ENCODE results near the gene APOBEC3A. TPM values are rescaled to one million over a fixed set of nuclear protein-coding genes. Genes with fewer than 3 reads are reported as not detected.
"Not testable (repeated sequence)": the region's sequence is repeated elsewhere in the genome, so short reads cannot be mapped to it uniquely, and the experiment has no call there.

APOBEC3A gene
- total and polyA plus RNA-seq, 7 experiments from 2014 or later = 0.13 to 79.1 (median 15.7) TPM; not detected in 4

DNA sequence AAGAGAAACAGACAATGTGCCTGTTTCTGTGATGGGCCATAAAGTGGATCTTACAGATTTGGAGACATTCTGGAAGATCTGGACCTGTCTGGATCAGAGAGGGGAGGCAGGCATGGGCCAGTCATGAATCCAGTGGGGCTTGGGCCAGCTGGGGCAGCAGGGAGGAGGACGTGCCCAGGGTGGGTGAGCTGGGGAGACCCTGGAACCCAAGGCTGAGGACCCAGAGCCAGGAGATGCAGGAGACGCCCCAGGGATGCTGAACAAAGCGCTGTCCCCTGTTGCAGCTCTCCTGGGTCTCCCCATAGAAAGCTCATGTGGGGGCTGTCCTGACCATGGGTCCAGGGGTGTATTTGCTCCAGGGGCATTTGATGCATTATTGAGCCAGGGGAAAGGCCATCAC, 1.5 kb upstream of the APOBEC3A start:
- H3K9me3 ChIP-seq (ENCODE audit: control insufficient read depth in 2 of 3, low read length in 3 of 3) = no peaks in the 10 kb centered on the region
- CTCF ChIA-PET = no interaction called here
- H3K4me1 ChIP-seq (ENCODE audit: control insufficient read depth in 2 of 2, insufficient read depth in 2 of 2, low read length in 2 of 2) = no peaks in the 10 kb centered on the region
- Mint-ChIP-seq H3K27ac (peak overlapping the region in 2 of 9 donors; percentile 51 to 96), H3K9me3 (peaks cover 0 to 2% (median 0%) of the 10 kb centered on the region in 11 donors), H3K27me3 (no peaks in the 10 kb centered on the region), H3K4me1 (peaks cover 0 to 57% (median 0%) of the 10 kb centered on the region in 7 donors), H3K36me3 (no peaks in the 10 kb centered on the region), H3K4me3 (no peak overlapping the region)
- H3K27ac ChIP-seq (ENCODE audit: low read depth, low read length) = no peak overlapping the region
- H3K27me3 ChIP-seq (ENCODE audit: control insufficient read depth in 2 of 2, insufficient read depth in 2 of 2, low read length in 2 of 2) = no peaks in the 10 kb centered on the region
- intact Hi-C loops (cut with micrococcal nuclease) = loop anchor here in 1 of 2 donors (2.0 kb wide), 1 partner anchor 85 kb away; no protein-coding TSS in a partner anchor
- no peak overlapping the region for H3K4me3 ChIP-seq (ENCODE audit: low read length)
- ATAC-seq (no peak), DNase-seq (no peak)
- H3K36me3 ChIP-seq (ENCODE audit: control insufficient read depth in 2 of 3, insufficient read depth in 3 of 3, low read length in 3 of 3) = no peaks in the 10 kb centered on the region
- POLR2A ChIA-PET = no interaction called here

DNA sequence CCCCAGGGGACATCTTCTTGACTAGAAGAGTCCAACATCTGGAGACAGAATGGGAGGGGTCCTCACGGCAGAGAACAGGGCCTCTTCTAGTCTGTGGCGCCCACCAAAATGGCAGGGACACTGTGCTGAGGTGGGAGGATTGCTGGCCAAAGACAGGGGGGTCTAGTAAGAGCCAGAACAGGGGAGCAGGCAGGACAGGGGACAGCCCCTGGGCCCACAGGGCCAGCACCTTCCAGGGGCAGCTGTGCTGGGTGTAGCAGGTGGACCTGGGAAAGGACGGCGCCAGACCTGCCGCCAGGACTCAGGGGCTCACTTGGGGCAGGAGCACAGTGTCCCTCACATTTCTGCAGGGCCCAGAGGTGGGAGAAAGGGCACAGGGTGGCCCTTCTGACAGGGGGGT, 858 bp upstream of the APOBEC3A start:
- H3K4me3 ChIP-seq (ENCODE audit: low read length) = no peak overlapping the region
- H3K9me3 ChIP-seq (ENCODE audit: control insufficient read depth in 2 of 3, low read length in 3 of 3) = no peaks in the 10 kb centered on the region
- H3K27me3 ChIP-seq (ENCODE audit: control insufficient read depth in 2 of 2, insufficient read depth in 2 of 2, low read length in 2 of 2) = no peaks in the 10 kb centered on the region
- H3K36me3 Mint-ChIP-seq = no peaks in the 10 kb centered on the region
- H3K27ac ChIP-seq (ENCODE audit: low read depth, low read length) = no peak overlapping the region
- DNase-seq (no peak), ATAC-seq (no peak)
- peaks cover 0 to 2% (median 0%) of the 10 kb centered on the region in 11 donors for H3K9me3 Mint-ChIP-seq
- intact Hi-C loops (cut with micrococcal nuclease) = no loop called here
- peak overlapping the region in 1 of 9 donors; percentile 52 for H3K27ac Mint-ChIP-seq
- no peaks in the 10 kb centered on the region for H3K27me3 Mint-ChIP-seq
- CTCF ChIA-PET = no interaction called here
- peaks cover 0 to 52% (median 0%) of the 10 kb centered on the region in 7 donors for H3K4me1 Mint-ChIP-seq
- H3K4me1 ChIP-seq (ENCODE audit: control insufficient read depth in 2 of 2, insufficient read depth in 2 of 2, low read length in 2 of 2) = no peaks in the 10 kb centered on the region
- H3K36me3 ChIP-seq (ENCODE audit: control insufficient read depth in 2 of 3, insufficient read depth in 3 of 3, low read length in 3 of 3) = no peaks in the 10 kb centered on the region
- POLR2A ChIA-PET = interaction anchor here (0.5 kb wide), 1 partner anchor 165 kb away, joined by 3 read pairs; no protein-coding TSS in a partner anchor
- no peak overlapping the region for H3K4me3 Mint-ChIP-seq

DNA sequence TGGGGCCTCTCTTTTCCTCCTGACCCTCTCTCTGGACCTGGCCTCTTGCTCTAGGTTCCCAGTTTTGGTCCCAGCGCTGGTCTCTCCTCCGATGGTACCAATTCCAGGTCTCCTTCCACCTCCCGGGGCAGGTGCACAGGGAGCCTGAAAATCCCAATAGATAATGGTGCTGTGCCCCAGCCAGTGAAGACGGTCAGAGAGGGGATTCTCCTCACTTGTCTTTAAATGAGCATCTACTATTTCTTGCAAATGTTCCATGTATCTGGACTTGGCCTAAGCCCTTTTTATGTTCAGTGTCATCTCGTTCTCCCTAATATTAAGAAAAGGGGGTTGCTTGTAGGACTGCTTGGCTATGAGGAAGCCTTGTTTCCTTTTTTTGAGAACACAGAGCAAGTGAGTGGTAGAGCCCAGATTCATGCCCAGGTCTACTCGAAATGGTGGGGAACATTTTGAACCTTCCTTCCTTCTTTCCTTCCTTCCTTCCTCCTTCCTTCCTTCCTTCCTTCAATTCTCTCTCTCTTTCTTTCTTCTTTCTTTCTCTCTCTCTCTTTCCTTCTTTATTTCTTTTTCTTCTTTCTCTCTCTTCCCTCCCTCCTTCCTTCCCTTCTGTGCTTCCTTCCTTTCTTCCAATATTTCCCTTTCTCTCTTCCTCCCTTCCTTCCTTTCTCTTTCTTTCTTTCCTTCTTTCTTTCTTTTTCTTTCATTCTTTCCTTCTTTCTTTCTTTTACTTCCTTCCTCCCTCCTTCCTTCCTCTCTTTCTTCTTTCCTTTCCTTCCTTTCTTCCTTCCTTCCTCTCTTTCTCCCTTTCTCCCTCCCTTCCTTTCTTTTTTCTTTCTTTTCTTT, 620 bp downstream of the APOBEC3A start:
- Histone ChIP-seq H3K4me1 (ENCODE audit: control insufficient read depth in 2 of 2, insufficient read depth in 2 of 2, low read length in 2 of 2) (no peaks in the 10 kb centered on the region), H3K36me3 (ENCODE audit: control insufficient read depth in 2 of 3, insufficient read depth in 3 of 3, low read length in 3 of 3) (no peaks in the 10 kb centered on the region), H3K27ac (ENCODE audit: low read depth, low read length) (no peak overlapping the region), H3K27me3 (ENCODE audit: control insufficient read depth in 2 of 2, insufficient read depth in 2 of 2, low read length in 2 of 2) (no peaks in the 10 kb centered on the region), H3K4me3 (ENCODE audit: low read length) (no peak overlapping the region), H3K9me3 (ENCODE audit: control insufficient read depth in 2 of 3, low read length in 3 of 3) (no peaks in the 10 kb centered on the region)
- Mint-ChIP-seq H3K4me3 (peak overlapping the region in 1 of 10 donors; percentile 44), H3K36me3 (no peaks in the 10 kb centered on the region), H3K4me1 (peaks cover 0 to 42% (median 0%) of the 10 kb centered on the region in 7 donors), H3K27ac (peak overlapping the region in 2 of 9 donors; percentile 14 to 54), H3K9me3 (peaks cover 0 to 2% (median 0%) of the 10 kb centered on the region in 11 donors), H3K27me3 (no peaks in the 10 kb centered on the region)
- ATAC-seq = no peak
- CTCF ChIA-PET = no interaction called here
- intact Hi-C loops (cut with micrococcal nuclease) = no loop called here
- DNase-seq = no peak
- POLR2A ChIA-PET = no interaction called here

DNA sequence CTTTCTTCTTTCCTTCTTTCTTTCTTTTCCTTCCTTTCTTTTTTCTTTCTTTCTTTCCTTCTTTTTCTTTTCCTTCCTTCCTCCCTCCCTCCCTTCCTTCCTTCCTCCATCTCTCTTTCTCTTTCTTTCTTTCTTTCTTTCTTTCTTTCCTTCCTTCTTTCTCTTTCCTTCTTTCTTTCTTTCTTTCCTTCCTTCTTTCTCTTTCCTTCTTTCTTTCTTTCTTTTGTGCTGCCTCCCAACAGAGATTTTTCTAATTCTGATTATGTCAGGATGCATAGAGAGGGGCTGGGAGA, 1.2 kb downstream of the APOBEC3A start:
- H3K27ac ChIP-seq (ENCODE audit: low read depth, low read length); intact Hi-C loops (cut with micrococcal nuclease); H3K4me3 Mint-ChIP-seq; H3K36me3 Mint-ChIP-seq; H3K9me3 ChIP-seq (ENCODE audit: control insufficient read depth in 2 of 3, low read length in 3 of 3); DNase-seq; CTCF ChIA-PET; H3K4me1 ChIP-seq (ENCODE audit: control insufficient read depth in 2 of 2, insufficient read depth in 2 of 2, low read length in 2 of 2); POLR2A ChIA-PET; ATAC-seq; H3K4me3 ChIP-seq (ENCODE audit: low read length); H3K27me3 Mint-ChIP-seq; H3K36me3 ChIP-seq (ENCODE audit: control insufficient read depth in 2 of 3, insufficient read depth in 3 of 3, low read length in 3 of 3); H3K27me3 ChIP-seq (ENCODE audit: control insufficient read depth in 2 of 2, insufficient read depth in 2 of 2, low read length in 2 of 2); H3K9me3 Mint-ChIP-seq: not testable (repeated sequence)
- Mint-ChIP-seq H3K4me1 (peaks cover 0 to 38% (median 0%) of the 10 kb centered on the region in 7 donors), H3K27ac (peak overlapping the region in 3 of 9 donors; percentile 14 to 54 (median 28))

DNA sequence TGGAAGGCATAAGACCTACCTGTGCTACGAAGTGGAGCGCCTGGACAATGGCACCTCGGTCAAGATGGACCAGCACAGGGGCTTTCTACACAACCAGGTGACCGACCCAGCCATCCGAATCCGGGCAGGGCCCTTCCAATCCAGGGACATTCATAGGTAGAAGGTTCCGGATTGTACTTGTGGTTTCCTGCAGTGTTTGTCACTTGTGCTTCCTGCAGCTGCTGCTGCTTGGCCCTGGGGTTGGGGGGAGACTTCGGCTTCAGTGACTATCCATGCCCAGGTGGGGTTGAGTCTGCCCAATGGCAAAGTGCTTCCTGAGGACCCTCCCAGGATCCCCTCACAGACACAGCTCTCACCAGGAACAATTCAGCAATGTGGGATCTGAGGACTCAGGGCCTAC, 2.2 kb downstream of the APOBEC3A start:
- no peak overlapping the region for H3K4me3 ChIP-seq (ENCODE audit: low read length)
- peak overlapping the region in 1 of 10 donors; percentile 17 for H3K4me3 Mint-ChIP-seq
- H3K4me1 Mint-ChIP-seq = peaks cover 0 to 29% (median 0%) of the 10 kb centered on the region in 7 donors
- H3K36me3 Mint-ChIP-seq = no peaks in the 10 kb centered on the region
- no peaks in the 10 kb centered on the region for H3K36me3 ChIP-seq (ENCODE audit: control insufficient read depth in 2 of 3, insufficient read depth in 3 of 3, low read length in 3 of 3)
- H3K27ac ChIP-seq (ENCODE audit: low read depth, low read length) = no peak overlapping the region
- H3K27me3 Mint-ChIP-seq = no peaks in the 10 kb centered on the region
- ChIA-PET CTCF (no interaction called here), POLR2A (no interaction called here)
- intact Hi-C loops (cut with micrococcal nuclease) = no loop called here
- peaks cover 0 to 2% (median 0%) of the 10 kb centered on the region in 11 donors for H3K9me3 Mint-ChIP-seq
- ATAC-seq (no peak), DNase-seq (no peak)
- no peaks in the 10 kb centered on the region for H3K9me3 ChIP-seq (ENCODE audit: control insufficient read depth in 2 of 3, low read length in 3 of 3)
- no peaks in the 10 kb centered on the region for H3K27me3 ChIP-seq (ENCODE audit: control insufficient read depth in 2 of 2, insufficient read depth in 2 of 2, low read length in 2 of 2)
- peak overlapping the region in 1 of 9 donors; percentile 76 for H3K27ac Mint-ChIP-seq
- no peaks in the 10 kb centered on the region for H3K4me1 ChIP-seq (ENCODE audit: control insufficient read depth in 2 of 2, insufficient read depth in 2 of 2, low read length in 2 of 2)

DNA sequence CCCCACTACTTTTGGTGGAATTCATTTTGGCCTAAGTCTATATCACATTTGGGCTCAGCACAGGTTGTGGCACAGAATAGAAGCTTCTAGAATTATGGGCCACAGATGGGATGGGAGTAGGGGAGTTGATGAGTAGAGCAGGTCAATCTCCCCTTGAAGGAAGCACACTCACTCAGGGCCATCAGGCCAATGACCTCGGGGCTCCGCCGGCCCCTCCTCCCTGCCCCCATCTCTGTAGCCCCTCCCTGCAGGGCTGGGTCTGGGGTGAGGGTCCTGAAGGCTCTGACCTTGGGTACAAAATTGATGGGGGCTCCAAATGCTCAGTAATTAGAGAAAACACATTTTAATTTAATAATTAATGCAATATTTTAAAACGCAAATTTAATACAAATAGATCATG, 3.3 kb downstream of the APOBEC3A start:
- H3K36me3 ChIP-seq (ENCODE audit: control insufficient read depth in 2 of 3, insufficient read depth in 3 of 3, low read length in 3 of 3); H3K27ac ChIP-seq (ENCODE audit: low read depth, low read length); CTCF ChIA-PET; POLR2A ChIA-PET; H3K9me3 Mint-ChIP-seq; H3K27me3 Mint-ChIP-seq; ATAC-seq; H3K9me3 ChIP-seq (ENCODE audit: control insufficient read depth in 2 of 3, low read length in 3 of 3); H3K4me3 Mint-ChIP-seq; H3K27ac Mint-ChIP-seq; H3K27me3 ChIP-seq (ENCODE audit: control insufficient read depth in 2 of 2, insufficient read depth in 2 of 2, low read length in 2 of 2); H3K36me3 Mint-ChIP-seq; DNase-seq; intact Hi-C loops (cut with micrococcal nuclease); H3K4me1 ChIP-seq (ENCODE audit: control insufficient read depth in 2 of 2, insufficient read depth in 2 of 2, low read length in 2 of 2); H3K4me3 ChIP-seq (ENCODE audit: low read length): not testable (repeated sequence)
- peaks cover 0 to 20% (median 0%) of the 10 kb centered on the region in 7 donors for H3K4me1 Mint-ChIP-seq

DNA sequence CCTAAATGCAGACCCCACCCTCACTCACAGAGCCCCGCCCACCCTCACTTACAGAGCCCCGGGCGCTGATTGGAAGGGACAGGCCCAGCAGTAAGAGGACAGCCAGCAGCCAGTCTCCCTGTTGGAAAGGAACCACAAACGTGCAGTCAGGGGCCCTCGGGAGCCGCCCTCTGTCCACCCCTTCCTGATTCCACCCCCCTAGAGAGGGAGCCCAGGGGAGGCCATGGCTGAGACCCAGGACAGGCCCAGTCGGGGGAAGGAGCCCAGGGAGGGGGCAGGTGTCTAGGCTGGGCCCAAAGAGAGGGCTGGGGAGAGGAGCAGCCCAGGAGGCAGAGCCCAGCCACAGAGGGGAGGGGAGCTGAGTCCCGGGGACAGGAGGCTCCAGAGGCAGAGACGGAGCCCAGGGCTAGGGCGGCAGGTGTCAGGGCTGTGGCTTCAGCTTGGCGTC, 5.9 kb downstream of the APOBEC3A start:
- H3K9me3 ChIP-seq (ENCODE audit: control insufficient read depth in 2 of 3, low read length in 3 of 3); H3K27ac Mint-ChIP-seq; H3K27me3 Mint-ChIP-seq; ATAC-seq; H3K4me1 ChIP-seq (ENCODE audit: control insufficient read depth in 2 of 2, insufficient read depth in 2 of 2, low read length in 2 of 2); H3K27ac ChIP-seq (ENCODE audit: low read depth, low read length); H3K9me3 Mint-ChIP-seq; DNase-seq; H3K27me3 ChIP-seq (ENCODE audit: control insufficient read depth in 2 of 2, insufficient read depth in 2 of 2, low read length in 2 of 2); H3K4me3 ChIP-seq (ENCODE audit: low read length); POLR2A ChIA-PET; H3K36me3 Mint-ChIP-seq; CTCF ChIA-PET; H3K36me3 ChIP-seq (ENCODE audit: control insufficient read depth in 2 of 3, insufficient read depth in 3 of 3, low read length in 3 of 3); H3K4me3 Mint-ChIP-seq; intact Hi-C loops (cut with micrococcal nuclease): not testable (repeated sequence)
- H3K4me1 Mint-ChIP-seq = peaks cover 0 to 15% (median 0%) of the 10 kb centered on the region in 7 donors
